HepG2 (cell line): ENCODE data around the gene NEDD8. TPM values are rescaled to one million over a fixed set of nuclear protein-coding genes. Genes with fewer than 3 reads are reported as not detected.

Experiments used
- CENPT ChIP-seq: sonication (generic); formaldehyde crosslinking; IDR thresholded peaks from 2 replicates; pipeline ENCODE4 v1.8.0; 2022; ENCODE audit warnings: low read depth, mild to moderate bottlenecking, moderate library complexity, missing genetic modification reagents
- GLI4 ChIP-seq: sonication (generic); formaldehyde crosslinking; IDR thresholded peaks from 2 replicates; pipeline ENCODE4 v1.5.1; 2020; ENCODE audit warnings: missing genetic modification reagents, mild to moderate bottlenecking, moderate library complexity, borderline replicate concordance
- KAT2B ChIP-seq: fragments of 150-350 bp; IDR thresholded peaks from 2 replicates; pipeline ENCODE4 v1.6.1; 2014; ENCODE audit warnings: low read depth, low read length, borderline replicate concordance
- KIAA2018 ChIP-seq: sonication (generic); formaldehyde crosslinking; IDR thresholded peaks from 2 replicates; pipeline ENCODE4 v1.5.0; 2020; ENCODE audit warnings: mild to moderate bottlenecking, missing genetic modification reagents, borderline replicate concordance
- MTF1 ChIP-seq: sonication (generic); formaldehyde crosslinking; IDR thresholded peaks from 2 replicates; pipeline ENCODE4 v1.5.0; 2020; ENCODE audit warnings: missing genetic modification reagents
- MYPOP ChIP-seq: sonication (generic); formaldehyde crosslinking; IDR thresholded peaks from 2 replicates; pipeline ENCODE4 v1.8.1; 2023; ENCODE audit warnings: mild to moderate bottlenecking, moderate library complexity, missing genetic modification reagents
- NR2C2 ChIP-seq: sonication (generic); formaldehyde crosslinking; IDR thresholded peaks from 2 replicates; pipeline ENCODE4 v1.4.0; 2020; ENCODE audit warnings: missing genetic modification reagents, mild to moderate bottlenecking, moderate library complexity, borderline replicate concordance
- TCF7L2 ChIP-seq: IDR thresholded peaks from 2 replicates; pipeline ENCODE4 v1.6.1; 2011; ENCODE audit warnings: mild to moderate bottlenecking, low read depth, low read length, moderate library complexity
- ZNF225 ChIP-seq: sonication (generic); formaldehyde crosslinking; IDR thresholded peaks from 2 replicates; pipeline ENCODE4 v1.4.0; 2020; ENCODE audit warnings: mild to moderate bottlenecking, missing genetic modification reagents
- ZNF484 ChIP-seq: sonication (generic); formaldehyde crosslinking; IDR thresholded peaks from 2 replicates; pipeline ENCODE4 v1.5.1; 2020; ENCODE audit warnings: mild to moderate bottlenecking, low read depth, missing genetic modification reagents, borderline replicate concordance
- ZNF709 ChIP-seq: sonication (generic); formaldehyde crosslinking; IDR thresholded peaks from 2 replicates; pipeline ENCODE4 v1.5.0; 2020; ENCODE audit warnings: mild to moderate bottlenecking, missing genetic modification reagents
- polyA plus RNA-seq, 8 experiments: library from polyadenylated mRNA; depleted of rRNA in 3 of 8; stranded (reverse) in 7 of 8; unstranded in 1 of 8; fragments of >200 nt; fragmentation: Illumina TruSeq in 4 of 8; extraction: Trizol in 4 of 8; gene quantifications; 2 replicates each; pipeline versions ENCODE4 v1.2.1 to v1.2.3, GENCODE V29; 2011 to 2016; ENCODE audit warnings: low read depth in 4 of 8, missing spikeins in 1 of 8, mixed read lengths in 1 of 8; ENCODE audit not compliant: insufficient read depth in 1 of 8
- total RNA-seq, 5 experiments: library from RNA; depleted of rRNA; stranded (reverse); fragments of >200 nt; fragmentation: Illumina TruSeq; extraction: Trizol; gene quantifications; 2 replicates each; pipeline ENCODE4 v1.2.3, GENCODE V29; 2016; ENCODE audit warnings: low read depth in 1 of 5
- TF ChIP-seq, protein P1 (sequence below): sonication (generic); formaldehyde crosslinking; IDR thresholded peaks from 2 replicates; pipeline ENCODE4 v1.8.0; 2022; ENCODE audit warnings: mild to moderate bottlenecking, missing genetic modification reagents, borderline replicate concordance
- TF ChIP-seq, protein P2 (sequence below): sonication (generic); formaldehyde crosslinking; IDR thresholded peaks from 2 replicates; pipeline ENCODE4 v1.8.0; 2022; ENCODE audit warnings: missing genetic modification reagents, mild to moderate bottlenecking, moderate library complexity, borderline replicate concordance

The NEDD8 gene
- total and polyA plus RNA-seq, 2 of the 13 experiments (the other 11 are each of a cell fraction or from before 2014, with no cell fraction given), result 535 to 713 TPM

DNA sequence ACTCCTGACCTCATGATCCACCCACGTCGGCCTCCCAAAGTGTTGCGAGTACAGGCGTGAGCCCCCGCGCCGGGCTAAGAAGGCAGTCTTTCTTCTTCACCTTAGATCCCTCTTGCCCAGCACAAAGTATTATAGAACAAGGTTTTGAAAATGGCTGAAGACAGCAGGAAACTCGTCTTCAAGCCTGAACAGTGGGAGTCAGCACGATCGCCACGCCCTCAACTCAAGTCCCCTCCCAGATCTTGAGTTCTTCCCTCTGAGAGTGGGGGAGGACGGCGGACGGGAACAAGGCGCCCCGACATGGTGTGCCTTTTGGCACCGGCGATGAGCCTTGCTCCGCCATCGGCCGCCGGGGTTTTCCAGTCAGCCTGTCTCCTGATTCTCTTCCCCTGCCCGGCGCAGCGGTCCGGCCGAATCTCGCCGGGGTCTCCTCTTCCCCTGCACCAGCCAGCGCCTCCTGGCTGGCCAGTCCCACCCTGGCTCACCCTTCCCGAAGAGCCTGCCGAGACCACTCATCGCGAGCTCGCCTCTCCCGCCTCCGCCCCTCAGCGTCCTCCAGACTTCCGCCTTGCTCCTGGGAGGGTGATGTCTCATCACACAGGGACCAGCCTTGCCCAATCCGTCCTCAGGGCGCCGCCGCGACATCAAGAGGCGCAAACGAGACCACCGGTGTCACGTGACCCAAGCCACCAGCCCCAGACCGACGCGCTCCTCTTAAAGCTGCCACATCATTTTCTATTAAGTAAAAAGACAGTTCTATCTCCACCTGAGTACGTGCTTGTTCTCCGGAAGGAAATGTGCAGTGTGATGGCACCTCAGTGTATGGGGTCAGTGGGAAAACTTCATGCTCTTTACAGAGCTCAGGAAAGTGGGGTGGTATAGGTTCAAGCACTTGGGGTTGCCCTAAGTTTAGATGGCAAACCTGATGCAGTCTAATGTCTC lies 19.0 kb downstream of the NEDD8 start, which contains the start of gene CHMP4A (continued):
- TF ChIP-seq MYPOP (CRISPR knock-in tag), result no peak
- TF ChIP-seq GLI4 (CRISPR knock-in tag), result peak; percentile 94
- TF ChIP-seq ZNF709, result peak; percentile 89; the same call in 1 of the 2 replicates
- peak; percentile 93 for TF ChIP-seq CENPT (CRISPR knock-in tag)
- TF ChIP-seq ZNF484 (CRISPR knock-in tag), result peak; percentile 92; the same call in 1 of the 2 replicates
- TF ChIP-seq ZNF225 (CRISPR knock-in tag), result peak; percentile 99; the same call in 1 of the 2 replicates
- peak; percentile 99 for TF ChIP-seq KIAA2018
- no peak for TF ChIP-seq MTF1 (CRISPR knock-in tag)
- peak; percentile 93 for TF ChIP-seq NR2C2 (CRISPR knock-in tag)
- TF ChIP-seq, protein P1, sequence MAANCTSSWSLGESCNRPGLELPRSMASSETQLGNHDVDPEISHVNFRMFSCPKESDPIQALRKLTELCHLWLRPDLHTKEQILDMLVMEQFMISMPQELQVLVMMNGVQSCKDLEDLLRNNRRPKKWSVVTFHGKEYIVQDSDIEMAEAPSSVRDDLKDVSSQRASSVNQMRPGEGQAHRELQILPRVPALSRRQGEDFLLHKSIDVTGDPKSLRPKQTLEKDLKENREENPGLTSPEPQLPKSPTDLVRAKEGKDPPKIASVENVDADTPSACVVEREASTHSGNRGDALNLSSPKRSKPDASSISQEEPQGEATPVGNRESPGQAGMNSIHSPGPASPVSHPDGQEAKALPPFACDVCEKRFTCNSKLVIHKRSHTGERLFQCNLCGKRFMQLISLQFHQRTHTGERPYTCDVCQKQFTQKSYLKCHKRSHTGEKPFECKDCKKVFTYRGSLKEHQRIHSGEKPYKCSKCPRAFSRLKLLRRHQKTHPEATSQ (CRISPR knock-in tag), result peak; percentile 86
- TF ChIP-seq, protein P2, sequence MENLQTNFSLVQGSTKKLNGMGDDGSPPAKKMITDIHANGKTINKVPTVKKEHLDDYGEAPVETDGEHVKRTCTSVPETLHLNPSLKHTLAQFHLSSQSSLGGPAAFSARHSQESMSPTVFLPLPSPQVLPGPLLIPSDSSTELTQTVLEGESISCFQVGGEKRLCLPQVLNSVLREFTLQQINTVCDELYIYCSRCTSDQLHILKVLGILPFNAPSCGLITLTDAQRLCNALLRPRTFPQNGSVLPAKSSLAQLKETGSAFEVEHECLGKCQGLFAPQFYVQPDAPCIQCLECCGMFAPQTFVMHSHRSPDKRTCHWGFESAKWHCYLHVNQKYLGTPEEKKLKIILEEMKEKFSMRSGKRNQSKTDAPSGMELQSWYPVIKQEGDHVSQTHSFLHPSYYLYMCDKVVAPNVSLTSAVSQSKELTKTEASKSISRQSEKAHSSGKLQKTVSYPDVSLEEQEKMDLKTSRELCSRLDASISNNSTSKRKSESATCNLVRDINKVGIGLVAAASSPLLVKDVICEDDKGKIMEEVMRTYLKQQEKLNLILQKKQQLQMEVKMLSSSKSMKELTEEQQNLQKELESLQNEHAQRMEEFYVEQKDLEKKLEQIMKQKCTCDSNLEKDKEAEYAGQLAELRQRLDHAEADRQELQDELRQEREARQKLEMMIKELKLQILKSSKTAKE (CRISPR knock-in tag), result peak; percentile 78; the same call in 1 of the 2 replicates
- TF ChIP-seq TCF7L2, result no peak
- TF ChIP-seq KAT2B, result no peak
